Astrocyte of the hippocampus (primary cell): ENCODE measurements around the gene ADIG.

Source experiments
- DNase-seq: peaks from one replicate; pipeline ENCODE4 v3.0.0; 2011; ENCODE audit warnings: low read depth, low spot score

The ADIG gene

DNA sequence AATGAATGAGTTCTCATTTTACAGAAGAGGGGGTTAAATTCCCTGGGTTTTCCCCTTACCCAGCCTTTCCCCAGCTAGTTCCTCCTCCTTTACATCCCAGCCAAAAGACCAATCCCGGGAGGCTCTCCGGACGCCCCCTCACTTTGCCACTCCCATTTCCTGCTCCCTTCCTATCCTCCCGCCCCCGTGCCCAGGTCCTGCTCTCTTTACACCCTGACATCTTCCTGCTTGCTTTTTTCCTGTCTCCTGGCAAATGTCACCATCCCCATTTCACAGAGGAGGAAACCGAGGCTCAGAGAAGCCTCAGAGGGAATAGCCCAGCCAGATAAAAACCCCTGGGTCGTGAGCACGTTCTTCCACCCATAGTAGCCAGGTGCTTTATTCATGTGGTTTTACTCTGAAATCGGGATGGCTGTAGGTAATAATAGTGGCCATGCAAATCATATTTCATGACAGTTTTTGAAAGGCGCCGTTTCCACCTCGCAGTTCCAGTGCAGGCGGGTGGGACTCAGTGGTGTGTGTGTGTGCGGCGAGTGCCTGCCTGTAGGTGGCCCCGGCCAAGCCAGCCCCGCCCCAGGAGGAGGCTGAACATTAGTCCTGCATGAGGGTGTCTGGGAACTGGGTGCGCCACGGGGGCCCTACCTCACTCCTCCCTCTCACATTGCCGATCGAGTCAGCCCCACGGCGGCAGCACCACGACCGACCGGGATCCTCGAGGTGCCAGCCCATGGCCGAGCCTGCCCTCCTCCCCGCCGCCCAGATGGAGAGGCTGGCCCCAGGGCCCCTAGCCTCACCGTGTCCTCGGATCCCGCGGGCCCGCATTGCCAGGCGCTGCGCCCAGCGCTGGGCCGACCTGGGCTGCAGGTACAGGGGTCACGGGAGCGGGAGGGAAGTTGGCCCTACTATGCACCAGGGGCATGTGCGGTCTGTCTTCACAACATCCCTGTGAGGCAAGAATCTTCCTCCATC, 20.5 kb downstream of the ADIG start, which contains the start of gene ARHGAP40:
TSS of gene ARHGAP40 (plus strand) at position 594 of the 969 bp plus-strand sequence.
- peak; percentile 49 for DNase-seq

- no peak for DNase-seq
Observed at GRCh38 chr20:38602185-38602581, 21.2 kb downstream of the ADIG start.

- DNase-seq = no peak
Observed at GRCh38 chr20:38603286-38603685, 22.3 kb downstream of the ADIG start.

DNA sequence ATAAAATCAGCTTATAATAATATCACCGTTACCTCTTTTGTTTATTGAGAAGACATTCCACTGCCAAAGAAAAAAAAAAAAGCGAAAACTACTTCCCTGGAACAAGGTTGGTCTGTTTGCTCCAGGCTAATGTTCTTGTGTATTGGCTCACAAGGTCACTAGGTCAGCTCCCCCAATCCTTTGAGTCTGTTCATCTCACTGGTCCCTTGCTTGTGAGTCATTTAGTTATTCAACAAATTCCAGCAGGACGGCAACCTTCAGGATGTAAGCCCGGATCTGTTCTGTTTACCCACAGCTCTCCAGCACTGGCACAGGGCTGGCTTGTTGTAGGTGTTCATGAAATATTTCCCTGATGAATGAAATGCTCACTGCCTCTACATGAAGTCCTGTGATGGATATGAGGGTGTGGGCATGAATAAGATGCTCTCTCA, 23.9 kb downstream of the ADIG start:
- DNase-seq = peak; percentile 57

DNA sequence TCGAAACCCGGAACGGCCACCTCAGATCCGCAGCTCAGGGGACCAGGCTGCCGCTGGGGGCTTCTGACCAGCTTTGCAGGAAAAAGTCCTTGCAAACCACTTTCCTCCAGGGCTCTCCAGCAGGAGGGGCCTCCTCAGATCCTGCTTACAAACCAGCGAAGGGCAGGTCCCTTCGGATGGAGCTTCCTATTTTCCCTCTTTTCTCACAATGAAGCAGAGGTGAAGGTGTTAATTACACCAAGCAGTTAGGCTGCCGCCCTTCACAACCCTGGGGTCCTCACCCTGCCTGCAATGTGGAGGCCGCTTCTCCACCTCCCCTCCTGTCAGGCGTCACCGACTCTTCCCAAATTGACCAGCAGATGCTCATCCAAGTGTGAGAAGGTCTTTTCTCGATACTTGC, 26.4 kb downstream of the ADIG start:
- DNase-seq = no peak

GRCh38 chr20:38608188-38608587, 27.2 kb downstream of the ADIG start:
- no peak for DNase-seq

GRCh38 chr20:38609815-38610214, 28.8 kb downstream of the ADIG start:
- DNase-seq = no peak

- peak; percentile 32 for DNase-seq
Observed at GRCh38 chr20:38610521-38610920, 29.5 kb downstream of the ADIG start.

DNA sequence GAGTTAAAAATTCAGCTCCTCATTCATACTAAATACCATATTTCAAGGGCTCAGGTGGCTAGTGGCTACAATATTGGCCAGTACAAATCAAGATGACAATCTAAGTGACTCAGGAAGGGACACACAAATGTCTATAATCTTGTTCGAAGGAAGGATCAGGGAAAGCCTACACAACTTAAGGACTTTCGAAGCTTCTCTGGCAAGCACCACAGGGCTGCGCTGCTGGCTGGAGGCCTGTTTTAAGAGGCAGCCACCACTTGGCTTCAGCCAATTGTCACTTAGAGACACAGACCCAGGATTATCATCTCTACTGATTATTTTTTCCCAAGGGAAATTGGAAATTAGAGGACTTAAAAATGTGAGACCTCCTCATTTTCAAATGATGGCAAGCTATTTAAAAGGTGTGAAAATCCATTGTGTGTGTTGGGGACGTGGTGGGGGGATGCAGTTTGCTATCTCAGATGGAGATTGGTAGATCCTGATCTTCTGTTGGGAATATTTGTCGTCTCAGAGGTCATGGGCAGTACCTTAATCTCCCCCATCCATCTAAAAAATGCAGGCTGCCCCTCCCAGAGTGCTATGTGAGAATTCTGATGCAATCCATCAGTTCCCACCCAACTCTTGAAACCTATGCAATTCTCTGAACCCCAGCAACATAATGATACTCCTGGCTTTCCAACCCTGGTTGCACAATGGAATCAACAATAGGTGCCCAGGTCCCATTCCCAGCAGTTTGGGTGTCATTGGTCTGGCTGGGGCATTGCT, 31.9 kb downstream of the ADIG start:
- no peak for DNase-seq

DNA sequence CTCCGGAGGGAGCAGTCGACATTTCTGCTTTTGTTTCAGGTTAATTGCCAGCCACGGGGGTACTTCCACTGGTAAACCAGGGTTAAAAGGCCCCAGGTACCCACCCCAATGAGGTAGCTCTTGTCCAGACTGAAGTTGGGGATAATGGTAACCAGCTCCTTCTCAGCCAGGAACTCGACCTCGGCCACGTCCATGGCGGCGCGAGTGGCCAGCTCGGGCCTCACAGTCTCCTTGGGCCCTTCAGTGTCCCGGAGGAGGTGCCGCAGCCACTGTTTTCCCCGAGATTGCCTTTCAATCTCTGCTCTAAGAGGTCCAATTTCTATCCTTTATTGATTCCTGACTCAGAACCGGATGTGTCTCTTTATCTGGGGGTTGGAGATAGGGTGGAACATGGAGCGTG, 34.3 kb downstream of the ADIG start:
- no peak for DNase-seq

DNA sequence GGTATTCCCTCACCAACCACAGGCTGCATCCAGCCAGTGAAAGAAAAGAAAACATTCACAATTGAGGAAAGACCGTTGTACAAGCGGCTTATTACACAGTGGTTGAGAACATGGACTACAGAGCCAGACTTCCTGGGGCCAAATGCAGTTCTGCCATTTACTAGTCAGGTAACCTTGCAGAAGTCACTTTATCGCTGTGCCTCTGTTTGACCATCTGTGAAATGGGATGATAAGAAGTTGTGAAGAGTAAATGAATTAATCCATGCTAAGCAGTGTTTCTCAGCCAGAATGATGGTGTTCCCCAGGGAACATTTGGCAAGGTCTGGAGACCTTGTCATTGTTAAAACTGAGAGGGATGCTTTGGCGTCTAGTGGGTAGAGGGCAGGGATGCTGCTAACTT, 35.5 kb downstream of the ADIG start:
- DNase-seq = no peak

DNA sequence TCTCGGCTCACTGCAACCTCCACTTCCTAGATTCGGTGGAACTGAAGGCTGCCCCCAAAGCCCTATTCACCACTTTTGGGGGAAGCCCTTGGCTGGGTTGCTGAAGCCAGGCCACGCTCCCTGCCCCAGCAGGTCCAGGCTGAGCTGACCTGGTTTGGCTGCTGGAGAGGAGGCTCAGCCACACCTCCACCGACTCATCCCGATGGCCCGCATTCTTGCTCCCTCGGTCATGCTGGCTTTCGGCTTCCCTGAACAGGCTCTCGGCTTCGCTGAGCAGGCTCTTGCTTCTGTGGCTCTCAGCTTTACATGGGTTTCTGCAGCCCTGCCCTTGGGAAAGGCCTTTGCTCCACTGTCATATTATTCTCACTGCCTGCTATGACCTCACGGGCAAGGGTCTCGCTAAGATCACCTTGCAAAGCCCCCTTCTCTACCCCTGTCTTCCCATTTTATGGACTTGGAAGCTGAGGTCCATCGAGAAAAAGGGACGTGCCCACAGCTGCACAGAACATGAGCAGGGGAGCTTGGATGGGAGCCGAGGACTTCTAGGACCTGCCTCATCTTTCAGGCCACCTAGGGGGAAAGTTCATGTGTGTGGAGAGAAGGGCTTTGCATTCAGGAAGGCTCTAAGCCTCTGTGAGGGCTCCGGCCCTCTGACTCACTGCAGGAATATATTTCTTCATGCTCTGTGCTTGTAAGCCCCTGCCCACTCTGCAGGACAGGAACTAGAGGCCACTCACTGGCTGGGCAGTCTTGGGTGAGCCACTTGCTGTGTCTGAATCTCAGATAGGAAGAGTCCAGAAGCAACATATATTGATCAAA, 36.2 kb downstream of the ADIG start:
- peak; percentile 60 for DNase-seq

DNA sequence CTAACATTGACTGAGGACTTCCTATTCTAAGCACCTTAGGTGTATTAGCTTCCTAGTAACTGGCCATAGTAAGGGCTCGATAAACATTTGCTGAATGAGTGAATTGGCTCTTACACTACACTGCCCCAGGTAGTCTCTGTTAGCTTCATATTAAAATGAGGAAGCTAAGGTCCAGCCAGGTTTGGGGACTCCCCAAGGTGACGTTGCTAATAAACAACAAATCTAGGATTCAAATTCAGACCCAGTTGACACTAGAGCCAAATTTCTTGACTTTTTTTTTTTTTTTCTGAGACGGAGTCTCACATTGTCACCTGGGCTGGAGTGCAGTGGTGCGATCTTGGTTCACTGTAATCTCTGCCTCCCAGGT, 36.8 kb downstream of the ADIG start:
- DNase-seq = no peak

- DNase-seq = no peak
Observed at GRCh38 chr20:38620441-38620840, 39.4 kb downstream of the ADIG start.

GRCh38 chr20:38623061-38623460, 42.1 kb downstream of the ADIG start:
- DNase-seq = no peak

GRCh38 chr20:38624084-38624483, 43.1 kb downstream of the ADIG start:
- no peak for DNase-seq

DNA sequence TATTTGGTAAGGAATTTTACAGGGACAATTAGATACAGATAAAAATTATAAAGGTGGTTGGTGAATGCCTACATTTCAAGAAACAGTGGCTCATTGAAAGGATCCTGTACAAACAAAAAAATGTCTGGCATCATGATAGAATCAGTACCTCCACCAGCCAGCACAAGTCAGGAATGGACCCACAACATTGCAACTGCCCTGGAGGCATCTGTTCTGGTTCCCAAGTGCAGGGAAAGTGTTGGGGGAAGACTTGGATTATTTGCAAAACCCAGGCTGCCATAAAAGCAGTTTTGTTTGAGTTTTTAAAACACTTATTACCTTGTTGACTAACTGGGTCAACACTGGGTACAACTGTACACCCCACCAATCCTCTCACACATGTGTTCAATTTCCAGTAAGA, 44.9 kb downstream of the ADIG start:
- no peak for DNase-seq

DNA sequence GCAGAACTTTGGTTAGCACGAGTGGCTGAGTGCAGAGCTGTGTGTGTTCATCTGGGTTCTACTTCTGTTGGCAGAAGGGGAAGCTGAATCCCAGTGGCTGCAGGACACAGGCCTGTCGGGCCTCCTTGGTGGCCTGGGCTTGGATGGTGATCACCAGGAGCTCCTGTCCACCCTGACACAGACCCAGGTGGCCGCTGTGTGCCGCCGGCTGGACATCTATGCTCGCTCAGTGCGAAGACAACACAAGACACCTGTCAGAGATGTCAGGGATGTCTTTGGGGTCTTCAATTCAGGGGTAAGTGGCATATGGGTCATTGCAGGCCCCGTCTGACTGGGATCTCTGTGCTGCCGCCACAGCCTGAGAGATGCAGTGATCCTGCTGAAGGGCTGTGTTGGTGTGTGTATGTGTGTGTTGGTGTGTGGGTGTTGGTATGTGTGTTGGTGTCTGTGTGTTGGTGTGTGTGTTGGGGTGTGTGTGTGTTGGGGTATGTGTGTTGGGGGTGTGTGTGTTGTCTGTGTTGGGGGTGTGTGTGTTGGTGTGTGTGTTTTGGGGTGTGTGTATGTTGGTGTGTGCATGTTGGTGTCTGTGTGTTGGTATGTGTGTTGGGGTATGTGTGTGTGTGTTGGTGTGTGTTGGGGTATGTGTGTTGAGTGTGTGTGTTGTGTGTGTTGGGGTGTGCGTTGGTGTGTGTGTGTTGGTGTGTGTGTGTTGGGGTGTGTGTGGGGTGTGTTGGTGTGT, 46.1 kb downstream of the ADIG start:
- no peak for DNase-seq

GRCh38 chr20:38628580-38629470, 47.8 kb downstream of the ADIG start:
- no peak for DNase-seq

DNA sequence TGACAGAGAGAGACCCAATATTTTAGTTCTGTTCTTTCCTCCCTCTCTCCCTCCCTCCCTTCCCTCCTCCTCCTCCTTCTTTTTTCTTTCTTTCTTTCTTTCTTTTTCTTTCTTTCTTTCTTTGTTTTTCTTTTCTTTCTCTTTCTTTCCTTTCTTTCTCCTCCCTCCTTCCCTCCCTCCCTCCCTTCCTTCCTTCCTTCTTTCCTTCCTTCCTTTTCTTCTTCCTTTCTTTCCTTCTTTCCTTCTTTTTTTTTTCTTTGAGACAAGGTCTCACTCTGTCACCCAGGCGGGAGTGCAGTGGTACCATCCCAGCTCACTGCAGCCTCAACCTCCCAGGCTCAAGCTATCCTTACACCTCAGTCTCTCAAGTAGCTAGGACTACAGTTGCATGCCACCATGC, 49.0 kb downstream of the ADIG start:
- DNase-seq = no peak
